Tibial nerve (tissue), 3 donors: Measurements from ENCODE around the gene LRRC8C.

Experiments
- CTCF ChIP-seq, 5 experiments: fragments of 200-600 bp in 3 of 5; fragments of 450-650 bp in 2 of 5; sonication (generic) in 3 of 5; IDR thresholded peaks; one replicate each; pipeline ENCODE4 v1.5.1; 2016 to 2019; ENCODE audit warnings: antibody characterized with exemption in 5 of 5, mild to moderate bottlenecking in 3 of 5, moderate library complexity in 2 of 5
- POLR2A ChIP-seq, 2 donors: fragments of 450-650 bp; IDR thresholded peaks; one replicate each; pipeline ENCODE4 v1.6.1; 2017; ENCODE audit warnings: antibody characterized with exemption in 2 of 2, mild to moderate bottlenecking in 2 of 2, moderate library complexity in 2 of 2

DNA sequence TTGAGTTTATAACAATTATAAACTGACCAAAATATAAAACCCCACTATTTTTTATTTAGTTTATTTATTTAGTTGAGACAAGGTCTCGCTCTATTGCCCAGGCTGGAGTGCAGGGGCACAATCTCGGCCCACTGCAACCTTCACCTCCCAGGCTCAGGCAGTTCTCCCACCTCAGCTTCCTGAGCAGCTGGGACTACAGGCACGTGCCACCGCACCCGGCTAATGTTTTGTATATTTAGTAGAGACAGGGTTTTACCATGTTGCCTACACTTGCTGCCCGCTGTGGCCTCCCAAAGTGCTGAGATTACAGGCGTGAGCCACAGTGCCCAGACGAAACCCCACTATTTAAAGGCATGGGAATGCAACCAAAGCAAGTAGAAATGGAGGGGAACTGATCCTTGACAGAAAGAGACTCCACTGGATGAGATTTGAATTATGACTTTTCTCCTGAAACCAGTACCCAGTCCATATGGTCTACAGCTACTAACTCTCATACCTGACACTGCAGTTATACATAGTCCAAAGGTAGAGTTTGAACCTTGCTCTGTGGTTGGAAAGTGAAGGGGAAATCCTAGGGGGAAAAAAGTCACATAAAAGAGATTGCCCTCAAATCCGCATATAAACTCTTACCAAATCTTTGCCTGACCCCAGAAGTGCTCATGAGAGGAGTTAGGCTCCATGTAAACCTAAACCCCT, 11.3 kb downstream of the LRRC8C start:
- TF ChIP-seq CTCF (IDR thresholded peaks at IDR 0.05) (no peak), POLR2A (IDR thresholded peaks at IDR 0.05) (no peak)
